HEK293T (cell line): ENCODE results near the gene FAM120B.

Experiments used
- CTCF ChIA-PET: fragments of 350-600 bp; formaldehyde crosslinking; extraction: SDS; loops from one replicate; lab custom pipeline; 2021; ENCODE audit warnings: antibody characterized with exemption, inconsistent platforms; lab: Yijun Ruan, JAX
- POLR2A ChIA-PET: fragments of 350-600 bp; formaldehyde crosslinking; extraction: SDS; loops from one replicate; lab custom pipeline; 2020; ENCODE audit warnings: antibody characterized with exemption, inconsistent platforms; lab: Yijun Ruan, JAX
- DNase-seq: peaks from one replicate; pipeline ENCODE4 v3.0.0; 2012; ENCODE audit warnings: mixed read lengths; ENCODE audit errors: extremely low spot score
- ARNT ChIP-seq: fragments of 450-650 bp; IDR thresholded peaks from 2 replicates; pipeline ENCODE4 v1.6.1; 2017; ENCODE audit warnings: mild to moderate bottlenecking
- BHLHE40 ChIP-seq: fragments of 450-650 bp; IDR thresholded peaks from 2 replicates; pipeline ENCODE4 v1.6.1; 2016; ENCODE audit warnings: mild to moderate bottlenecking, moderate library complexity, borderline replicate concordance
- CTBP1 ChIP-seq: fragments of 450-650 bp; IDR thresholded peaks from 2 replicates; pipeline ENCODE4 v1.6.1; 2016; ENCODE audit warnings: borderline replicate concordance
- ELF4 ChIP-seq: fragments of 450-650 bp; IDR thresholded peaks from 2 replicates; pipeline ENCODE4 v1.6.1; 2017; ENCODE audit warnings: antibody characterized with exemption
- FOXA1 ChIP-seq: fragments of 450-650 bp; IDR thresholded peaks from 2 replicates; pipeline ENCODE4 v1.6.1; 2016; ENCODE audit warnings: mild to moderate bottlenecking
- FOXK2 ChIP-seq: fragments of 450-650 bp; IDR thresholded peaks from 2 replicates; pipeline ENCODE4 v1.6.1; 2016; ENCODE audit warnings: mild to moderate bottlenecking
- FOXM1 ChIP-seq: fragments of 450-650 bp; IDR thresholded peaks from 2 replicates; pipeline ENCODE4 v1.6.1; 2017; ENCODE audit warnings: mild to moderate bottlenecking, borderline replicate concordance
- HDGF ChIP-seq: fragments of 450-650 bp; IDR thresholded peaks from 2 replicates; pipeline ENCODE4 v1.6.1; 2017; ENCODE audit warnings: antibody characterized with exemption, borderline replicate concordance
- L3MBTL2 ChIP-seq: fragments of 450-650 bp; conservative IDR thresholded peaks from 2 replicates; pipeline ENCODE4 v1.6.1; 2016; ENCODE audit warnings: mild to moderate bottlenecking
- LEF1 ChIP-seq: fragments of 450-650 bp; IDR thresholded peaks from 2 replicates; pipeline ENCODE4 v1.6.1; 2017; ENCODE audit warnings: mild to moderate bottlenecking, borderline replicate concordance
- NFRKB ChIP-seq: fragments of 450-650 bp; IDR thresholded peaks from 2 replicates; pipeline ENCODE4 v1.6.1; 2016; ENCODE audit warnings: mild to moderate bottlenecking, moderate library complexity
- SP1 ChIP-seq: fragments of 450-650 bp; IDR thresholded peaks from 2 replicates; pipeline ENCODE4 v1.6.1; 2017
- SUZ12 ChIP-seq: fragments of 450-650 bp; IDR thresholded peaks from 2 replicates; pipeline ENCODE4 v1.6.1; 2016; ENCODE audit warnings: mild to moderate bottlenecking
- TARDBP ChIP-seq: fragments of 450-650 bp; IDR thresholded peaks from 2 replicates; pipeline ENCODE4 v1.6.1; 2016
- ZNF384 ChIP-seq: fragments of 450-650 bp; IDR thresholded peaks from 2 replicates; pipeline ENCODE4 v1.6.1; 2016
- TF ChIP-seq, protein P1 (sequence below): fragments of 450-650 bp; IDR thresholded peaks from 2 replicates; pipeline ENCODE4 v1.6.1; 2016

The FAM120B gene

DNA sequence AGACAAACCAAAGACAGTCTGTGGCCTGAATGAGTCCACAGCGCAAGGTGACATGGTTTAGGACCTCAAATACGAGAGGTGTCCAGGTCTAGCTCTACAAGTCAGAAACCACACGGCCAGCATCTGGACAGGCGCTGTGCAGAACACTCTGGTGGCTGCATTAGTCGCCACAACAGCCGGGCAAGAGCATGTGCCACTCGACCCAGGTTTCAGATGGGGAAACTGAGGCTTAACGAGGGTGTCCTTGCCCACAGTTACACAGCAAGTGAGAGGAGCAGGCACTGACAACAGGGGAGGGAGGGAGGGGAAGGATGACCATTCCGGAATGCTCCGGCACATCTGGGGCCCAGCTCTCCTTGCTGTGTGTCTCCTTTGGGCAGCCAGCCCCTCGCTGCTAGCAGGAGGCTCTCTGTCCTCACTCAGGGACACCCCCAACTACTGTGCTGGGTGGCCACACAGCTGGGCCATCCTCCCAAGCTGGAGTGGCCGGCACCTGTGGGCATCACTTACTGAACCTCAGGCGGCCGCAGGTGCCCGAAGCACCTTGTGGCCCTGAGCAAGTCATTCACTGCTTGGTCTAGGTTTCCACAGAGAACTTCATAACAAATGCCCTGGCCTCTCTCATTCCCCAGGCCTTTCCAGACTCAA is 22.3 kb upstream of the FAM120B start:
- CTCF ChIA-PET, result no interaction called here
- DNase-seq, result no peak

DNA sequence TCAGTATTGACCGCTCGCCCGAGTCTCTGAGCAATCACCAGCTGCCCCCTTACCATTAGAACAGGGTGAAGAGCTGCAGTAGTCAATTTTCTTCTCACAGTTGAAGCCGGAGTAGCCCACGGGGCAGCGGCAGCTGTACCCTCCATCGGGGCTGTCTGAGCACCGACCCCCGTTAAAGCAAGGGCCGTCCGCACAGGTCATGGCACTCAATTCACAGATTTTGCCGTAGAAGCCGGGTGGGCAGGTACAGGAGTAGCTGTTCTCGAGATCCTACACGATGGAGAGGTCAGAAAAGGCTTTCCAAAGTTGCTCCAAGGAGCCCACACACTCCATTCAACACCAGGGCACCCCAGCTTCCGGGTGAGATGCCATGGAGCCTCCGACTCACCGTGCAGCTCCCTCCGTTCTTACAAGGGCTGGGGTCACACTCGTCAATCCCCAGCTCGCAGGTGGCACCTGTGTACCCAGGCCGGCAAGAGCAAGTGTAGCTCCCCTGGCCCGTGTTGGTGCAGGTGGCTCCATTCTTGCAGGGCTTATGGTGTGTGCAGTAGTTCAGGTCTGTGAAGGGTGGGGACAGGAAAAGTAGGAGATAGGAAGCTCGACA is 21.6 kb upstream of the FAM120B start:
- ChIA-PET CTCF (no interaction called here), POLR2A (interaction anchor here (1.1 kb wide), 1 partner anchor 10 kb away, joined by 4 read pairs; no protein-coding TSS in a partner anchor)
- TF ChIP-seq FOXA1 (no peak), SUZ12 (no peak), FOXM1 (no peak), NFRKB (no peak), FOXK2 (no peak), L3MBTL2 (no peak), HDGF (no peak), TARDBP (no peak), ELF4 (no peak), SP1 (no peak)
- TF ChIP-seq, protein P1, sequence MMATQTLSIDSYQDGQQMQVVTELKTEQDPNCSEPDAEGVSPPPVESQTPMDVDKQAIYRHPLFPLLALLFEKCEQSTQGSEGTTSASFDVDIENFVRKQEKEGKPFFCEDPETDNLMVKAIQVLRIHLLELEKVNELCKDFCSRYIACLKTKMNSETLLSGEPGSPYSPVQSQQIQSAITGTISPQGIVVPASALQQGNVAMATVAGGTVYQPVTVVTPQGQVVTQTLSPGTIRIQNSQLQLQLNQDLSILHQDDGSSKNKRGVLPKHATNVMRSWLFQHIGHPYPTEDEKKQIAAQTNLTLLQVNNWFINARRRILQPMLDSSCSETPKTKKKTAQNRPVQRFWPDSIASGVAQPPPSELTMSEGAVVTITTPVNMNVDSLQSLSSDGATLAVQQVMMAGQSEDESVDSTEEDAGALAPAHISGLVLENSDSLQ, result no peak
- no peak for DNase-seq

More for the DNA sequence above, 22.3 kb upstream of the FAM120B start:
- TF ChIP-seq ZNF384 (no peak), LEF1 (no peak), FOXK2 (no peak), SUZ12 (no peak), ARNT (no peak)
- TF ChIP-seq, protein P1, result no peak
- POLR2A ChIA-PET, result interaction anchor here (0.6 kb wide), 1 partner anchor 160 kb away, joined by 3 read pairs; no protein-coding TSS in a partner anchor

- TF ChIP-seq FOXA1 (no peak), TARDBP (no peak), BHLHE40 (no peak), SP1 (no peak), HDGF (no peak)
- ChIA-PET POLR2A (interaction anchor here (1.1 kb wide), 1 partner anchor 9 kb away, joined by 4 read pairs; no protein-coding TSS in a partner anchor), CTCF (no interaction called here)
- no peak for DNase-seq
These were observed 21.1 kb upstream of the FAM120B start for GRCh38 chr6:170285482-170285881.

DNA sequence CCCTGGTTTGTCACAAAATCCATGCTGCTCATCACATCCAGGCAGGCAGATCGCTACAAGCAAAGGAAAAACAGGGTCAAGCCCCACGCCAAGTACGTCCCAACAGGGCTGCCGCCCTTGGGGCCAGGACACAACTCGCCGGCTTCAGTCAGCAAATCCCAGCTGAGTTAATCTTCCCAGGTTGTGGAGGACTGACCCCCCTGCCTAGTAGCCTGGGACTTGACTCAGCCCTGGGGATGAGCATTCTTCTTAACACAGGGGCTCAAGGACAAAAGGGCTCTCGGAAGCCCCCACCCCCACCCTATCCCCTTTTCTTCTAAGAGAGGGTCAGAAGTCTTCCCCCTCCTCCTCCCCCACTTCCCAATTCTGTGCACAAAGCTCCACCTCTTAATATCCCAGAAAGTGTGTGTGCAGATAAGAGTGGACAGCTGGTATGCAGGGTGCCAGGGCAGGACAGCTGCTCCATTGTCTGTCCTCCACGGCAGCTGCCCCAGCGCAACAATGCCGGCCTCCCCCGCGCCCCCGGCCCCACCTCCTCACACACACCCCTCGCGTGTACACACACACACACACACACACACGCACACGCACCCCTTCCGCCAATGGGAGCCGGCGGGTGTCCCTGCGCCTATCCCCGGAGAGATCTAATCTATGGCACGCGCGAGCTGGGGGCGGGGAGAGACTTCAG is 20.2 kb upstream of the FAM120B start:
- no peak for DNase-seq
- ChIA-PET POLR2A (no interaction called here), CTCF (no interaction called here)
- no peak for TF ChIP-seq L3MBTL2
- no peak for TF ChIP-seq ELF4
- no peak for TF ChIP-seq SUZ12
- no peak for TF ChIP-seq ZNF384
- TF ChIP-seq FOXA1, result no peak
- TF ChIP-seq HDGF, result no peak
- no peak for TF ChIP-seq CTBP1
- no peak for TF ChIP-seq SP1
- TF ChIP-seq NFRKB, result no peak
- no peak for TF ChIP-seq FOXK2
- no peak for TF ChIP-seq ARNT
- TF ChIP-seq FOXM1, result no peak
- TF ChIP-seq, protein P1, result no peak
- no peak for TF ChIP-seq BHLHE40
- TF ChIP-seq LEF1, result no peak

GRCh38 chr6:170286934-170287265 is 19.7 kb upstream of the FAM120B start:
- CTCF ChIA-PET, result no interaction called here
- DNase-seq, result no peak
- TF ChIP-seq SP1, result no peak
- no peak for TF ChIP-seq LEF1
- no peak for TF ChIP-seq ARNT
- POLR2A ChIA-PET, result no interaction called here

GRCh38 chr6:170287371-170287876 is 19.1 kb upstream of the FAM120B start:
- POLR2A ChIA-PET, result no interaction called here

More at GRCh38 chr6:170287371-170287876, 19.1 kb upstream of the FAM120B start:
- no peak for TF ChIP-seq SUZ12
- no peak for TF ChIP-seq TARDBP
- no peak for TF ChIP-seq L3MBTL2
- TF ChIP-seq HDGF, result no peak
- TF ChIP-seq FOXK2, result no peak
- TF ChIP-seq CTBP1, result no peak
- TF ChIP-seq NFRKB, result no peak
- TF ChIP-seq FOXM1, result no peak
- TF ChIP-seq ARNT, result no peak
- TF ChIP-seq FOXA1, result no peak
- no peak for TF ChIP-seq LEF1
- TF ChIP-seq BHLHE40, result no peak
- TF ChIP-seq, protein P1, result no peak
- no peak for TF ChIP-seq SP1
- TF ChIP-seq ZNF384, result no peak
- TF ChIP-seq ELF4, result no peak
- DNase-seq, result no peak
- CTCF ChIA-PET, result no interaction called here
